Fibroblast of mammary gland (primary cell): ENCODE data around the gene OR52N1.

ENCODE experiments used
- DNase-seq: peaks from one replicate; pipeline ENCODE4 v3.0.0-alpha.2; 2010; ENCODE audit warnings: low read depth
- H3K4me3 ChIP-seq: 2 replicates; pipeline ENCODE4 v1.5.1; 2011; ENCODE audit warnings: low read depth, mild to moderate bottlenecking, low read length, moderate library complexity; ENCODE audit not compliant: control insufficient read depth
- CTCF ChIP-seq: conservative IDR thresholded peaks from 2 replicates; pipeline ENCODE4 v1.5.1; 2011; ENCODE audit warnings: low read depth, low read length, inconsistent platforms; ENCODE audit not compliant: control insufficient read depth, insufficient read depth

Gene OR52N1

DNA sequence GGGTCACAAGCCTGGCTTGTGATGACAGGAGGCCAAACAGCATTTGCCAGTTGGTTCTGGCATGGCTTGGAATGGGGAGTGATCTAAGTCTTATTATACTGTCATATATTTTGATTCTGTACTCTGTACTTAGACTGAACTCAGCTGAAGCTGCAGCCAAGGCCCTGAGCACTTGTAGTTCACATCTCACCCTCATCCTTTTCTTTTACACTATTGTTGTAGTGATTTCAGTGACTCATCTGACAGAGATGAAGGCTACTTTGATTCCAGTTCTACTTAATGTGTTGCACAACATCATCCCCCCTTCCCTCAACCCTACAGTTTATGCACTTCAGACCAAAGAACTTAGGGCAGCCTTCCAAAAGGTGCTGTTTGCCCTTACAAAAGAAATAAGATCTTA is 54.0 kb downstream of the OR52N1 start:
- no peak for TF ChIP-seq CTCF
- DNase-seq: peak; percentile 70
- no peak overlapping the region for H3K4me3 ChIP-seq
